HepG2 (cell line): ENCODE data around the gene COPS8. TPM values are rescaled to one million over a fixed set of nuclear protein-coding genes. Genes with fewer than 3 reads are reported as not detected.

Experiments used
- ATAC-seq: fragments of 200-7000 bp; cut with Tn5 transposase; 3 replicates; pipeline ENCODE4 v1.9.1; 2020; ENCODE audit warnings: mild to moderate bottlenecking, moderate library complexity
- BruUV-seq: library from RNA; stranded (reverse); fragments of 400-500 nt; replicated peaks from 2 replicates; lab custom pipeline; 2021; lab: Mats Ljungman, UMichigan
- CTCF ChIA-PET: fragments of 300-600 bp; formaldehyde crosslinking; extraction: SDS; loops from one replicate; lab custom pipeline; 2021; ENCODE audit warnings: low total read pairs, inconsistent platforms, low intra/inter-chr PET ratio; lab: Yijun Ruan, JAX
- POLR2A ChIA-PET: fragments of 350-600 bp; sonication (Branson Sonifier 250); formaldehyde crosslinking; loops from one replicate; lab custom pipeline; 2020; ENCODE audit warnings: antibody characterized with exemption, inconsistent platforms; lab: Yijun Ruan, JAX
- DNase-seq: peaks from one replicate; pipeline ENCODE4 v3.0.0-alpha.2; 2015; ENCODE audit warnings: low spot score
- FAIRE-seq: peaks from 3 replicates; lab custom pipeline; 2011; peaks lifted over from hg19 to GRCh38; lab: Jason Lieb, UNC
- H2AFZ ChIP-seq: one replicate; pipeline ENCODE4 v1.6.1; 2011; ENCODE audit warnings: low read length, inconsistent platforms
- H3K27ac ChIP-seq: fragments of 300-600 bp; 3 replicates; pipeline ENCODE4 v1.8.0; 2011; ENCODE audit warnings: mixed run types, mild to moderate bottlenecking, mixed read lengths, low read length, inconsistent platforms; ENCODE audit not compliant: insufficient read depth; ENCODE audit errors: extremely low read length
- H3K27me3 ChIP-seq, 2 experiments: fragments of 200-600 bp in 1 of 2; 2 replicates in 1 of 2; 3 replicates in 1 of 2; pipeline versions ENCODE4 v1.6.0 to v1.8.0; 2011; ENCODE audit warnings: low read length in 2 of 2, mild to moderate bottlenecking in 2 of 2, moderate library complexity in 2 of 2, inconsistent platforms in 1 of 2; ENCODE audit not compliant: insufficient read depth in 2 of 2, control insufficient read depth in 1 of 2
- H3K36me3 ChIP-seq, 2 experiments: fragments of 200-600 bp in 1 of 2; replicated peaks in 1 of 2; 2 replicates in 1 of 2; 3 replicates in 1 of 2; pipeline versions ENCODE4 v1.5.1 to v1.8.0; 2011; ENCODE audit warnings: low read length in 2 of 2, inconsistent platforms in 1 of 2; ENCODE audit not compliant: insufficient read depth in 2 of 2, control insufficient read depth in 1 of 2
- H3K4me1 ChIP-seq: 2 replicates; pipeline ENCODE4 v1.5.1; 2012; ENCODE audit warnings: low read length, inconsistent platforms; ENCODE audit not compliant: insufficient read depth
- H3K4me2 ChIP-seq: 2 replicates; pipeline ENCODE4 v1.6.0; 2011; ENCODE audit warnings: low read depth, low read length, inconsistent platforms
- H3K4me3 ChIP-seq, 3 experiments: fragments of 200-600 bp in 1 of 3; sonication (generic), shearing (Covaris generic) in 1 of 3; replicated peaks in 1 of 3; 2 replicates each; pipeline ENCODE4 v1.5.1; 2011 to 2016; ENCODE audit warnings: low read length in 3 of 3, inconsistent platforms in 2 of 3, low read depth in 2 of 3, mild to moderate bottlenecking in 2 of 3, control low read depth in 1 of 3, mixed read lengths in 1 of 3; ENCODE audit not compliant: insufficient read depth in 1 of 3
- H3K79me2 ChIP-seq: one replicate; pipeline ENCODE4 v1.6.1; 2011; ENCODE audit warnings: low read length, inconsistent platforms; ENCODE audit not compliant: insufficient read depth
- H3K9ac ChIP-seq: 2 replicates; pipeline ENCODE4 v1.6.0; 2011; ENCODE audit warnings: mild to moderate bottlenecking, low read depth, low read length, inconsistent platforms; ENCODE audit not compliant: insufficient read depth
- H3K9me3 ChIP-seq: 2 replicates; pipeline ENCODE4 v1.5.1; 2012; ENCODE audit warnings: mild to moderate bottlenecking, low read length
- H4K20me1 ChIP-seq: 2 replicates; pipeline ENCODE4 v1.6.0; 2011; ENCODE audit warnings: inconsistent platforms, mild to moderate bottlenecking, low read length, moderate library complexity; ENCODE audit not compliant: insufficient read depth
- AFF4 ChIP-seq: sonication (generic); formaldehyde crosslinking; IDR thresholded peaks from 2 replicates; pipeline ENCODE4 v1.4.0; 2020; ENCODE audit warnings: missing genetic modification reagents
- ARID2 ChIP-seq: sonication (generic); formaldehyde crosslinking; IDR thresholded peaks from 2 replicates; pipeline ENCODE4 v1.8.1; 2022; ENCODE audit warnings: mild to moderate bottlenecking, missing genetic modification reagents, borderline replicate concordance
- DDIT3 ChIP-seq: sonication (generic); formaldehyde crosslinking; IDR thresholded peaks from 2 replicates; pipeline ENCODE4 v1.4.0; 2020; ENCODE audit warnings: mild to moderate bottlenecking, missing genetic modification reagents
- FOXO1 ChIP-seq: sonication (generic); formaldehyde crosslinking; IDR thresholded peaks from 2 replicates; pipeline ENCODE4 v1.4.0; 2020; ENCODE audit warnings: missing genetic modification reagents
- NPAS2 ChIP-seq: sonication (generic); formaldehyde crosslinking; IDR thresholded peaks from 2 replicates; pipeline ENCODE4 v1.8.0; 2022; ENCODE audit warnings: mild to moderate bottlenecking, missing genetic modification reagents, borderline replicate concordance
- ZNF557 ChIP-seq: sonication (generic); formaldehyde crosslinking; IDR thresholded peaks from 2 replicates; pipeline ENCODE4 v1.4.0; 2020; ENCODE audit warnings: missing genetic modification reagents
- ZNF660 ChIP-seq: sonication (generic); formaldehyde crosslinking; IDR thresholded peaks from 2 replicates; pipeline ENCODE4 v1.5.1; 2020; ENCODE audit warnings: mild to moderate bottlenecking, low read depth, missing genetic modification reagents, borderline replicate concordance
- WGBS: methylation state at CpG from one replicate; pipeline ENCODE4 v1.1.6; 2017; ENCODE audit warnings: low lambda C conversion rate; 5-methylcytosine and 5-hydroxymethylcytosine counted together
- in situ Hi-C: cut with HindIII; loops from 2 replicates; pipeline ENCODE4 v1.10.0; 2017; ENCODE audit warnings: low pct_unique_long_range_greater_than_20kb; ENCODE audit not compliant: extremely low pct_ligation_motif_present
- intact Hi-C: fragments of 100-400 bp; cut with micrococcal nuclease; formaldehyde crosslinking; loops from one replicate; pipeline ENCODE4 v1.10.0; 2022; ENCODE audit not compliant: unreplicated experiment
- polyA plus RNA-seq, 8 experiments: library from polyadenylated mRNA; depleted of rRNA in 3 of 8; stranded (reverse) in 7 of 8; unstranded in 1 of 8; fragments of >200 nt; fragmentation: Illumina TruSeq in 4 of 8; extraction: Trizol in 4 of 8; gene quantifications; 2 replicates each; pipeline versions ENCODE4 v1.2.1 to v1.2.3, GENCODE V29; 2011 to 2016; ENCODE audit warnings: low read depth in 4 of 8, missing spikeins in 1 of 8, mixed read lengths in 1 of 8; ENCODE audit not compliant: insufficient read depth in 1 of 8
- total RNA-seq, 5 experiments: library from RNA; depleted of rRNA; stranded (reverse); fragments of >200 nt; fragmentation: Illumina TruSeq; extraction: Trizol; gene quantifications; 2 replicates each; pipeline ENCODE4 v1.2.3, GENCODE V29; 2016; ENCODE audit warnings: low read depth in 1 of 5

COPS8 gene
- total and polyA plus RNA-seq, 2 of the 13 experiments (the other 11 are each of a cell fraction or from before 2014, with no cell fraction given) = 86.3 to 96.6 TPM

GRCh38 chr2:237116431-237116830 lies 30.7 kb downstream of the COPS8 start:
- H4K20me1 ChIP-seq = no peaks in the 10 kb centered on the region
- no peaks in the 10 kb centered on the region for H3K4me1 ChIP-seq
- H3K27me3 ChIP-seq = no peaks in the 10 kb centered on the region
- H3K9me3 ChIP-seq = no peaks in the 10 kb centered on the region
- BruUV-seq = no TSS peak
- POLR2A ChIA-PET = no interaction called here
- ATAC-seq = no peak
- WGBS = 84% methylated on average over 2 of the region's 2 CpGs
- no peak overlapping the region for H2AFZ ChIP-seq
- CTCF ChIA-PET = no interaction called here
- FAIRE-seq = no peak
- H3K4me2 ChIP-seq = no peak overlapping the region
- TF ChIP-seq ZNF660 (CRISPR knock-in tag) (no peak), ZNF557 (no peak), FOXO1 (CRISPR knock-in tag) (no peak), NPAS2 (CRISPR knock-in tag) (no peak), ARID2 (CRISPR knock-in tag) (no peak), DDIT3 (CRISPR knock-in tag) (no peak), AFF4 (CRISPR knock-in tag) (no peak)
- H3K4me3 ChIP-seq = no peak overlapping the region
- H3K79me2 ChIP-seq = no peaks in the 10 kb centered on the region
- no peaks in the 10 kb centered on the region for H3K36me3 ChIP-seq
- intact Hi-C loops (no loop called here), in situ Hi-C loops (no loop called here)
- H3K9ac ChIP-seq = no peak overlapping the region
- H3K27ac ChIP-seq = no peak overlapping the region
- DNase-seq = no peak
